Measurements from ENCODE around the gene IL36RN.

The IL36RN gene

DNA sequence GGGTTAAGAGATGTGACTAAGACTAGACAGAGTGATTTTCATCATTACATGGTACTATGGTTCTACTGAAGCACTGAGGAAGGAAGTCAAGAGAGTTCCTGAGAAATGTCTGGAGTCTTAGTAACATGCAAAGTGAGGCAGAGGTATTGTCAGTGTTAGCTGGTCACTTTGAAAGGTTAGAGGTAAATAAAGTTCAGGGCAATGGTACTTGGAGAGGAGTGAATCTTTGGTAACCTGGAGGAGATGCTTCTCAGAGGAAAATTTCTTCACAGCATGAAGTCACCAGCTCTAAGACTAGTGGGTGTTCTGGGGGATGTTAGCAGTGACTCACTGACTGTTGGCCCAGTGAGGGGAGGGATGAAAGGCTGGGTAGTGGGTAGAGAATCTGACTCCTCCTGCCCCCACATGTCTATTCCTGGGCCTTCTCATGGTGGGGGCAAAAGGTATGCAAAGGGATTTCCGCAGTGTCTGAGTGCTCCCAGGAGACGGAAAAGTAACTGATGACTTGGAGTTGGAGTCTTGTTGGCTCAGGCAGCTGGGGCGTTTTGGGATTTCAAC is 45.1 kb downstream of the IL36RN start:
- DNase-seq, result no peak

DNA sequence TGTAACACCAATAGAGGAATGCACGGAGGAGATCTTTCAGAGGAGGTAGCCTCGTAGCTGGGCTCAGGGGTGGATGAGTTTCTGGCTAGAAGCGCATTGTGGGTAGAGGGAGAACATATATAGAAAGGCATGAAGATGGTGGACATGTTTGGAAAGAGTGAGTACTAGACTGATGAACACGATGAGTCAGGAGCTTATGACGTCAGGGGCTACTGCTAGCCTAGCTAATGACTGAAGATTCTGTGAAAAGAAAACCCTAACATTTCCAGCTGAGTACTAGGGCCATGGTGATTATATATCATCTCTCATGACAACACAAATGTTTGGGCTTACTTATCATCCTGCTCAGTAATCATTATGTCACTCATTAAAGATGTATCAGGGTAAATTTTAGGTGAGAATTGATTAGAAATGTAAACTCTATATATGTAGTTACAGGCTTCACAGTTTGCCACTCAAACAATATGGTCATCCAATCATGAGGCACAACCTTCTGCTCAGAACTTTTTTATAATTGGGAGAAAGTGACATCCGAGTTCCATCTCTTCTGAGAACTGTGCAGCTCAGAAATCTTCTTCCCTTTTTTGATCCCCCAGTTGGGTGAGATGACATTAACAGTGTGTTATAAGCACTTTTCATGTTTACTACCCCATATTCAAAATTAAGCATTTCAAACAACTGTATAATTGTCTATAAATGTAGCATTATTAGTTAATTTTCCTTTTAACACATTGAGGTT is 46.2 kb downstream of the IL36RN start:
- DNase-seq, result no peak

DNA sequence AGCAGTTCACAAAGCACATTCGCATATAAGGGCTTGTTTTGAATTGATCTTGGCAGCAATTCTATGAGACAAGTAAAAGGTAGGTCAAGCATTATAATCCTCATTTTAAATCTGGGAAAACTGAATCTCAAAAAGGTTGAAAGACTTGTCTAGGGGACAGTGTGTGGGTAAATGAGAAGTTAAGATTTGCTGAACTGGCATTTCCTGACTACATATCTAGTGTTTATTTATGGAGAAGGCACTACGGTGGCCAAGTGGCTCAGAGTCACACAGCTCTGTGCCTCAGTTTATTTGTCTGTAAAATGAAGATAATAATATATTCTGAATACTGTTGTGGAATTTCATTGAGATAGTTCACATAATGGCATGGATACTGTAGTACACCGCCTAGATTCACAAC is 52.1 kb downstream of the IL36RN start:
- no peak for DNase-seq

DNA sequence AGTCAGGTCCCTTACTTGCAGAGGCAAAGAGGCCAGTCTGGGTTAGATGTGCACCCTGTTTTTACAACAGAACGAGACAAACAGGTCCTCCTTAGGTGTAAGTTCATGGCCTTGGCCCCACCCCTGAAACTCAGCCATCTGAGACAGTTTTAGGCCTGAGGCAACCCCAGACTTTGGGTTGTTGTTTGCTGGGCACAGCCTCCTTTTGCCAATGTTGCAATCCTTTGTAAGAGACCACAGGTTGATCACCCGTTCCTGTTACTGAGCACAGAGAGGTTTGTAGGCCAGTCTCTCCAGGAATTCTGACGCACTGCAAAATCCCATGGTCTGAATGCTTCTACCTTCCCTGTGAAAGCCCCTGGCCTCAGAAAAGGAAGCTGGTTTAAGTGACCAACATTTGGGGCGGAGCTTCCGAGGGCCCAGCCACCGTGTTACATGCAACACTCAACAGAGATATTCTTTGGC is 52.9 kb downstream of the IL36RN start:
- DNase-seq, result no peak

DNA sequence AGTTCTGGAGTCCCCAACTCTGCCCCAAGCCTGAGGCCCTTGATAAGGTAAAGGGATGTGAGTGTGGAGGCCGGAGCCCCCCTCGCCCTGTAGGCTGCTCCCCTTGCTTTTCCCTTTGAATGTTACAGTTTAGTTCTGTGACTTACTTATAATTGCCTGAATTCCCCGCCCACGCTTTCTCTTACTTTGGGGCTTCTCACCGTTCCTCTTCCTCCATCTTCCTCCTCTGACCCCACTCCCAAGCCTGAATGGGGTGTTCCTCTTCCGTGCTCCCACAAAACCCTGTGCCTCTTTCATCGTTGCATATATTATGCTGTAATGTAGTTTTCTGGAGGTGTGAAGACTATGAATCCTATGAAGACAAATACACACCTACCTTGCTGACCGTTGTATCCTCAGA is 53.4 kb downstream of the IL36RN start:
- DNase-seq, result no peak

DNA sequence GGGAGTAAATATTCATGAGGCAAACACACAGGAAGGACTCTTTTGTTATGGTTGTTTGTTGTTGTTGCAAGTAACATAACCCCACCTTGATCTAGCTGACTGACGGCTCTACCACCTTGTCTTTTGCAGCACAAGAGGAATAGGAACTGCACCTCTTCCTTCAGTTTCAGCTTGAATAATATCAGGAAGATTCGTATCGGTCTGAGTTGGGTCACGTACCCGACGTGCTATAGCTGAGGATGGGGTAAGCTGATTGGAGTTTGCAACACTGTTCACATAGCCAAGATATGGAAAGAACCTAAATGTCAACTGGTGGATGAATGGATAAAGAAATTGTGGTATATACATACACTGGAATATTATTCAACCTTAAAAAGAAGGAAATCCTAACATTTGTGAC is 53.9 kb downstream of the IL36RN start:
- DNase-seq, result no peak

DNA sequence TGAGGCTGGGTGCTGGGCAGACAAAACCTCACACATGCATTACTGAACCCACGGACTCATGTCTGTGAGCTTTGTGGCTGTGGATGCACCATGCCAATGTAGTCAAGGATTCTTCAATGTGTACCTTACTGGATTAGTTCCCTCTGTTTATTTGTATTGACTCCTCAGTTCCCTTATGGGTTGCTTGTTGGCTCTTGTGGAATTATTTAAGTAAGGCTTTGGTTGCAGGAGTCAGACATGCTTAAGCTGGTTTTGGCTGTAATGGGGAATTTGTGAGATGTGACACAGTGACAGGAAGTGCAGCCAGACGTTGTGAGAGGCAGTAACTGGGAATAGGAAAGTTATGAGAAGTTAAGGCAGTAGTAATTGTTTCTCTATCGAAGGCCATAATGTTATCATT is 54.8 kb downstream of the IL36RN start:
- DNase-seq, result no peak

Measured in right forelimb (tissue), 1 donor.